ENCODE data around the gene FAM234B.
"Not testable (repeated sequence)": the region's sequence is repeated elsewhere in the genome, so short reads cannot be mapped to it uniquely, and the experiment has no call there.

Gene FAM234B

DNA sequence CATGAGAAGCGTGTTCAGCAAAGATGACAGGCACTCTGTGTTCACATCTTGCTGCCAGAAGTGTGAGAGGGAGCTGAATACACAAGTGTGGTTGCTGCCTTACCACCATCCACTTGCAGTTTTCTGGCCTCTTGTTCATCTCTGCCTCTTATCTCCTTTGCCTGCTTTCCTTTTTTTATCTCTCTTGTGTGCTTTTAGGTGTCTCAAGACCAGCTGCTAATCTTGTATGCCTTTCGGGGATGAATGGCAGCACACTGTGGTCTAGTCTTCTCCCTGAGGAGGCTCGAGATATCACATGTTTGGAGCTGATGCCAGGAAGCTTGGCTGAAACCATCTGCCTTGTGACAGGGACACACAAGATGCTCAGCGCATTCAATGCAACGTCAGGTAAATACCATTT, 17.2 kb downstream of the FAM234B start:
- no peak for DNase-seq

DNA sequence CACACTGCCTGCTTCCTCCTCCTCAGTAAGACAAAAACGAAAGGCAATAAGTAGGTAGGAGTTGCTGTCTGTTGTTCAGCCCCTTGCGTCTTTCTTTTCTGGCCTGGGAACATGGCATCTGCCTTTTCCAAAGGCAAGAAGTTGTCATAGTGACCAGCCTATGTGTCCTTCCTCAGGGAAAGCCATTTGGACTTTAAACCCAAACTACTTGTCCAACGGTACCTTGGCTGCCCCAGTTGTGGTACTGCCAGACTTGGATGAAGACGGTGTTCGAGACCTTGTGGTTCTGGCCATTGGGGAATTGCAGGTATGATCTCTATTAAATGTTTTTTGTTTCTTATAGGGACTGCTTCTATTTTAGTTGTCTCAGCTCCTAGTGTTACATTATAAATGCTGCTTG, 18.5 kb downstream of the FAM234B start:
- no peak for DNase-seq

DNA sequence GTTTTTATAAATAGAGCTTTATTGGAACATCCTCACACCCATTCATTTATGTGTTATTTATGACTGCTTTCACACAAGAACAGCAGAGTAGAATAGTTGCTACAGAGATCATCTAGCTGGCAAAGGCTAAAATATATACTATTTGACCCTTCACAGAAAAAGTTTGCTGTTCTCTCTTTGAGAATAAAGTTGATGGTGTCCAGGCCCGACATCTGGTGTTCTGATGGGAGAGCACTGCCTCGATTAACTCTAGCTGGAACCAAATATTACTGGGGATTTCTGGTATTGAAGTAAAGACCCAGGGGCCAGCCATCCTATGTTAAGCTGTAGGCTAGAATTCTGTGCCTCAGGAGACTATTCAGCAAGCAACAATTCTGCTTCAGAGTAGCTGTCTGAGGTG, 21.8 kb downstream of the FAM234B start:
- DNase-seq, result no peak

DNA sequence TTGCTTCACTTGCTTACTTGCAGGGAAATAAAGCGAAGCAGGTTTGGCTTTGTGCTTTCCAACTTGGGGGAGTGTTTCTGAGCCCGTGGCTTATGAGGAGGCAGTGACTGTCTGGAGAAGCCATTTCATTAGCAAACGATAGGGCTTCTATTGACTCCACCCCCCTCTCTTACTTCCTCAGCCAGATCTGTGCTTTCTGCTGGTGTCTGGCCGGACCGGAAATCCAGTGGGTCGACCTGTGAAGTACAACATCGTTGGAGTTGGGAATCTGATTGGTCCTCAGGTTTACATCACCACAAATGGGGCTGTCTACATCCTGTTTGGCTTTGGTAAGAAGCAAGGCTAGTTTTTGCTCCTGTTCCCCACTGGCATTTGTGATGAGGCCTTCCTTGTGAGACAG, 22.3 kb downstream of the FAM234B start:
- DNase-seq, result no peak

DNA sequence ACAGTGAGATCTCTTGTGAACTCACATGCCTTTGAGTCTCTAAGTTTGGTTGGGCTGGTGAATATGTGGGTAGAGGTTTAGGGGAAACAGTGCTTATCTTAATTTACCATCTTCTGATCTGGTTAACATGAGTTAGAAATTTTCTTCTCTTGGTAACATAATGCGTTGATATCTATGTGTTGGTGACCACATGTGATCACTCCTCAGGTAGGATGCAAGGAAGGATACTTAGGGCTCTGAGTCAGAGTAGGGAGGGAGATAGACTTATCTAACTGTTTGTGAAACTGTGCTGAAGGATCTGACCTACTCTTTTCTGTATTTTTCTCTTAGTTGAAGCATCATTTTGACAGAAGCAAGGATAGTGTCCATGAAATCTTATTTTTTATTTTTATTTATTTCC, 23.1 kb downstream of the FAM234B start:
- DNase-seq, result no peak

DNA sequence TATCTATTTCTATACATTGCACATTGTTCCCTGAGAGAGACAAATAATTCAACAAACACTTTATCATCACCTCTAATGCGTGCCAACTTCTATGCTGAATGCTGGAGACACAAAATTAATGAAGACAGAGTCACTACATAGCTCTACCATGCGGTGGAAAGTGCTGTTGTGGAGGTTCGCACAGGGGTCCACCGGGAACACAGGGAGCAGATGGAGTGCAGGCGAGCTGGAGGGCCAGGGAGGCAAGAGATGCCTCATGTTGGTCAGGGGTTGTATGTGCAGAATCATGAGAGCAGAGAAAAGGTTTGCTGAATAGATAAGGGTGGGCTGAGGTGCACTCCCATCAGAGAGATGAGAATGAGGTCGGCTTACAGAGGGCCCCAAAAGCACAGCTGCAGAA, 25.2 kb downstream of the FAM234B start:
- no peak for DNase-seq

DNA sequence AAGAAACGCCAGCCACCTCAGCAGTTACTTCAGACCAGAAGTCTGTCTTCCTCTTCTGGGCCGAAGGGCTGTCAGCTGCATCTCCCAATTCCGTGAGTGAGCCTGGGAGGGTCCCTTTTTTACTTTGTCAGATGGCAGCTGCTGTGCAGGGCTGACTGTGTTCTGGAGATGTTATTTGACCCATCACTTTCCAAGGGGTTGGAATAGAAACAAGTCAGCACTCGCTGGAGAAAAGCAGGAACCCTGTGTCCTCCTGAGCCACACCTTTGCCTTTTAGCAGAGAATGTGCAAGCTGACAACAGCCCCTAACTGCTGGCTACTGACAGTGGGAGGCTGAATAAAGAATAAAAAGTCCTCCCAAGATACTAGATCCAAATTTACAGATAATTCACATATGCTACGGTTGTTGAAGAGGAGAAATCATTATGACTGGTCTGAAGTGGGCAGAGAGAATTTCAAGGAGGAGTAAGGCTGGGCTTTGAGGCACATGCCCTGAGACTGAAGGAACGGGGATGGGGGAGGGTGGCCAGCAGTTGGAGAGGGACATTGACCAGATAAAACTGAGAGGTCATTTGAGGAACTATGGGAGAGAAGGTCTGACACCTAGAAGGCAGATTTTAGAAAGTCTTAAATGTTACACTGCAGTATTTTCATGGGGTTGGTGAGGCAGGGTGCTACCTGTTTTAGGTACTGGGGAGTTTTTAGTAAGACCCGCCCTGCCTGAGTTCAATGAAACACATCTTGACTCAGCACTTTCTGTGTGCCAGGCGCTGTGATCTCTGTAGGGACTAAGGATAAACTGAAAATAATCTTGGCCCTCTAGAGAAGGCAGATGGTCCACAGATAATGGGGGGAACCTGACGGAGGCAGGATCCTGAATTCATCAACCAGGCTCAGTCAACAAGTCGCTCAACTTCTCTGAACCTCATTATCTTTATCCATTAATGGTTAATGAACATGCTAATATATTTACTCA, 27.4 kb downstream of the FAM234B start:
- no peak for DNase-seq

DNA sequence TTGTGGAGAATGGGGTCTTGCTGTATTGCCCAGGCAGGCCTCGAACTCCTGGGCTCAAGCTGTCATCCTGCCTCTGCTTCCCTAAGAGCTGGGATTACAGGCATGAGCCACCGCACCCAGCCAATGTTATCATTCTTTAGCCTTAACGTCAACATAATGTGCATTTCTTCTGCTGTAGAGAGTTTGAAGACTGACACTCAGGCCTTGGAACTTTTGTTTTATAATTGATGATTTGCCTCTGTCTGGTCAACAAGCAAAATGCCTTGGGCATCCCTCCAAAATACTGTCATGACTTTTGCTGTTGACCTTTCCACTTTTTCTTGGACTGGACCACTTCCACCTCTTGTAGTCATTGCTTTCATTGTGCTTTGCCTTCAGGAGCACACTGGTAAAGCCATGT, 29.0 kb downstream of the FAM234B start:
- no peak for DNase-seq

DNA sequence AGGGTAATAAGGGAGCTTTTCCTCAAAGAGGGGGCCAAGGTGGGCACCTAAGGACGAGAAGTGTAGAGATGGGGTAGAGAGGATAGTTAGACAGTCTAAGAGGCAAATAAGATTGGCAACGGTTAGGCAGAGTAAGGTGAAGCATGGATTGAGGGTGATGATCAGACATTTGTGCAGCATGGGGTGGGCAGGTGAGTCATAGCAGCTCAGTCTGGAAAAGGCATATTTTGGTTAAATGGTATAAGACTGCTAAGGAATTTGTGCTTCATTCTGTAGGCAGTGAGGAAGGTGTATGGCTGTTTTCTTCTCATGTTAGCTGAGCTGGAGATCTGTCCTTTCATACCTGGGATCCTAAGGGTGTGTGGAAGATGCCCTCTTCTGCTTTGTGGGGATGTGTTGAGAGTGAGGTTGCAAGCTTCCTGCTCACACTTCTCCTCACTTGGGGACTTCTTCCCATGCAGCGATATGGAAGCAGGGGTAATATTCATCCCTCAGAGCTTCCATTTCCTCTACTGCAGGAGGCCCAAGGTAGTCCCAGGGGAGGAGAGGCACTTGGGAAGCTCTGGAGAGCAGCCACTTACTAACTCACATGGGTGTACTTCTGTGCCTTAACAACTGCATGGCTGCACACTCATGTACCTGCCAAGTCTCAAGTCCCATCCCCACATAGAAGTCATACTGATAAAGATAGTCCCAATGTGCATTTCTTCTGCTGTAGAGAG, 30.4 kb downstream of the FAM234B start:
- DNase-seq, result no peak

DNA sequence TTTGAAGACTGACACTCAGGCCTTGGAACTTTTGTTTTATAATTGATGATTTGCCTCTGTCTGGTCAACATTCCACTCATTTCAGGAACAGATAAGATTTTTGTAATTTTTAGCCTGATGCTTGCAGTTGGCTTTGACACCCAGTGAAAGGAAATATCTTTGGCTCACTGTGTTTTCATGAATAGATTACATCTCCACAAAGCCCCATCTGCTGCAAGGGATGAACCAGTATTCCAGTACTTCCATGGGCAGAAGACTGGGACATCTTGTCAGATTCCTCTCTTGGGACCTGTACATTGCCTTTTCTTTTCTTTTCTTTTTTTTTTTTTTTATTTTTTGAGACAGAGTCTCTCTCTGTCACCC, 30.9 kb downstream of the FAM234B start:
- no peak for DNase-seq

DNA sequence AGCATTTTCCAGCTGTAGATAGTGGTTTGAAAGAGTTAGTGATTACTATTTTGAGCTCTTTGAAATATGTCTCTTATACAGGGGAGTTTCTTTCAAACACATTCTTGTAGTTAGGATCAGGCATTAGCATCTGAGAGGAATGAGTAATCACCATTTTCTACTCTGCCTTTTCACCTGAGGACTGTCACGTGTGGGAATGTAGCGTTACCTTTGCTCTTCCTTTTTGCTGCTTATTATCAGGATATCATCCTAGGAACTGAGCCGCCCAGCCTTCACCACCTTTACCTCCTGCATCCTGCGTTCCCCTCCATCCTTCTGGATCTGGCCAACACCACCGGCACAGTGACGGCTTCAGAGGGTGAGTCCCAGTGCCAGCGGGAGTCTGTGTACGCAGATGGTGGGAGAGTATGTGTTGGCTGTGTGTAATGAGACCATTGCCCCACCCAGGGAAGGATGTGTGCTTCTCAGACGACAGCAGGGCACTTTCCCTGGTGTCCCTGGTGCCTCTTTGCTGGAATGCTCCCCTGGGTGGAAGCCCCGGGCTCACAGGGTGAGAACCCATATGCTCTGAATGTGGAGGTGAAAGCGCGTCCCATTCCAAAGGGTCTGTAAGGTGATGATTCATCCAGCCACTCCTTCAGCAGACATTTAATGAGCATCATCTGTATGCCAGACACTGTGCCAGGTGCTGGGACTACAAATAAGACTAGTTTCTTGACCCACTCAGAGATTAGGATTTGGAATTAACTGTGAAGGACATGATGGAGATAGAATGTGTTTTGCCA, 31.8 kb downstream of the FAM234B start:
- DNase-seq, result no peak

DNA sequence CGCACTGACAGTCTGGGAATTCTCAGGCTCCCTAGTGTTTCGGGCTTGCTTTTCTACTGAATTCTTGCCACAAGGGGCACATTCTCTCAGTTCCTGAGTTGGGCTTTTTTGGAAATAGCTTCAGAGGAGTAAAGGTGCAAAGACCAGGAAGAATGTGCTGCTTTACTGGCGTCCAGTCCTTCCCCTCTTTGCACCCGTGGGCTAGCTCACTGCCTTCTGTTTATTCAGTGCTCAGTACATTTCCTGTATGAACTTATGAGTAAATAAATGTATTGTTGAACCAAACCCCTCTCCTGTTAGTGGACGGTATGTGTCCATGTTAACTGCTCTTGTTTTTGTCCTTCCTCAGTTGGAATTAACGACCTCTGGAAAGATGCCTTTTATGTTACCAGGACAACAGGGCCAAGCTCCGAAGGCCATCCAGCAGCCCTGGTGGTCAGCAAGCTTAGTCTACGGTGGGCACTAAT, 35.3 kb downstream of the FAM234B start:
- DNase-seq, result no peak

DNA sequence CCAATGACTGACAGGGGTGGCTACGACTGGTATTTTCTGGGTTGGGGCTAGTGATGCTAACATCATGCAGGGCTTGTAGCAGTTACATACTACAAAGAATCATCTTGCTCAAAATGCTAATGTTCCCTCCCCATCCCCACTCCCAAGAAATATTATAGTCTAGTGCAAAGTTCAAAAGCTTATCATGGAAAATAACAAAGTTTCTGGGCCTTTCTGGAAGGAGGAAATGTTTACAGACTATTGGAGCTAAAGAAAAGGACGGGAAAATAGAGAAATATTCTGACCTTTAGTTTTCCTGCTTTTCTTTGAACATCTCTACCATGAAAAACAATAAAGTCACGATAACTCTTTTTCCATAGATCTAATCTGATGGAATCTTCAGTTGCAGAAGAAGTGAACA, 36.1 kb downstream of the FAM234B start:
- no peak for DNase-seq

DNA sequence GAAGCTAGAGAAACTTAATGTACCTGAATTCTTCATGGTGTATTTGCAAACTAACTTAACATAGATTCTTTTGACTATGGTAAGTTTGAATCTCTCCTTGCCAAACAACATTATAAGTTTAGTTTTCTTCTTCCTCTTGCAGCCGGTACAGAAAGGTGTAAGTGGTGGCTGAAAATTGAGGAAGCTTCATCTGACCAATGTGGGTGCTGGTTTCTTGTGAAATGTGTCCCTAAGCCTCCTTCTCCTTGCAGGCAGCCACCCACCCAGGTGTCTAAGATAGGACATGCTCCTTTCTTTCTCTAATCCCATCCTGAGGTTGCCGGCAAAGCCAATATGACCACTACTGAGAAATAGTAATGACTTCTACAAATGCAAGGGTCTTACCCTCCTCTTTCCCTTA, 38.7 kb downstream of the FAM234B start:
- DNase-seq, result no peak

DNA sequence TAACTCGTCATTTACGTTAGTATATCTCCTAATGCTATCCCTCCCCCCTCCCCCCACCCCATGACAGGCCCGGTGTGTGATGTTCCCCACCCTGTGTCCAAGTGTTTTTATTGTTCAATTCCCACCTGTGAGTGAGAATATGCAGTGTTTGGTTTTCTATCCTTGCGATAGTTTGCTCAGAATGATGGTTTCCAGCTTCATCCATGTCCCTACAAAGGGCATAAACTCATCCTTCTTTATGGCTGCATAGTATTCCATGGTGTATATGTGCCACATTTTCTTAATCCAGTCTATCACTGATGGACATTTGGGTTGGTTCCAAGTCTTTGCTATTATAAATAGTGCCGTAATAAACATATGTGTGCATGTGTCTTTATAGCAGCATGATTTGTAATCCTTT, 39.5 kb downstream of the FAM234B start:
- DNase-seq, result not testable (repeated sequence)

DNA sequence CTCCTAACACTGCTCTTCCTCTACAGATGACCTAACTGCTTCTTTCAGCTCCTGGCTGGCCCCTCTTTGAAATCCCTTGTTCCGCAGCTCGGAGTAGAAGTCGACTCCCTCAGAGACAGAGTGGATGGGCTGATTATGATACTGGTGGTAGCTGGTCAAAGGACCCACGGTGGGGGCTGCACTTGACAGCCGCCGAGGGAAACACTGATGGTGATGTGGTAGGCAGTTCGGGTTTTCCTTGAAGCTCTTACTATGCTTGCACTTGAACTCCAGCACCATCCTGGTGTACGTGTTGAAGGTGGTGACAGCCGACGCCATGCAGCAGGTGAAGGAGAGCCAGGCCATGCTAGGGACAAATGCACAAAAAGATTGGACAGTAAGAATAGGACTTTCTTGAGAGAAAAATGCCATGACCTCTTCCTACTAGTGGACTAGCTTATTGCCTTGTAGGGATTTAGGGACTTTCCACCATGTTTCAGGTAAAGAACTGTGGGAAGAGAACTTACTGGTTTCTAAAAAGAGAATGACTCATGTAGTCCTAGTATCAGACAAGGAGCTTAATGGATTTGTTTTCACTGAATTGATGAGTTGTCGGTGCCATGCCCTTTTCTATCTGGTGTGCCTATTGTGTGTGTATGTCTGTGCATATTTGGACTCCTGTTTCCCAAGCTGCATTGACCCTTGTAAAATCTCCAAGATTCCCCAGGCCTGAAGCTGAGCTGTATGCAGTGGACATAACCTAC, 40.9 kb downstream of the FAM234B start:
- no peak for DNase-seq

DNA sequence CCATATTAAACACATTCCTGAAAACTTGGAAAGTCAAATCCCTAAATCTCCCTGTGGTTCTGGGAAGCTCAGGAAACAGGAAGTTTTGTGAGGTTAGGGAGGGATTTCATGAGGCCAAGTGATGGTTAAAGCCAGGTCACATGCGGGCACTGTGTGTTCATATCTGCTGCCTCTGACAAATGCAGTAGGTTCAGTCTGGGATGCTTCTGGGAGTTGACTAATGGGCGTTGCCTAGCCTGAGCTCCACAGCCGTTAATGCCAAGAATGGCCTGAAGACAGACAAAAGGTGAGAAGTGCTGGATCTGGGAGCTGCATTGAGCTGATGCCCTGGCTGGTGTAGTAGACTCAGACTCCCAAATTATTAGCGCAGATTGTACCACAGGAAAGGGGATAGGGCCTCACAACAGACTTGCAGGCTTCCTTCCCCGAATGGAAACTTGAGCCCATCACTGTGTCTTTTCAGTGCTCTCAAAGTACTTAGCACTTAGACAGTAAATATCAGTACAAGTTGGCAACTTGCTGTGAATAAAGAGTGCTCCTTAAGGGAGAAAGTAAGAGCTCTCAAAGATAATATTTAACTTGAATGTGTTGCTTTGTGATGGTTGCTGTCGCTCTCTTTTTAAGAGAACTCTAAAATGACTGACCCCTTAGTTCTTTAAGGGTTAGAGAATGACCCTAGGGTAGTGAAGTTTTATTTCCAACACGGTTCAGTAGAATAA, 41.9 kb downstream of the FAM234B start:
- DNase-seq, result no peak

DNA sequence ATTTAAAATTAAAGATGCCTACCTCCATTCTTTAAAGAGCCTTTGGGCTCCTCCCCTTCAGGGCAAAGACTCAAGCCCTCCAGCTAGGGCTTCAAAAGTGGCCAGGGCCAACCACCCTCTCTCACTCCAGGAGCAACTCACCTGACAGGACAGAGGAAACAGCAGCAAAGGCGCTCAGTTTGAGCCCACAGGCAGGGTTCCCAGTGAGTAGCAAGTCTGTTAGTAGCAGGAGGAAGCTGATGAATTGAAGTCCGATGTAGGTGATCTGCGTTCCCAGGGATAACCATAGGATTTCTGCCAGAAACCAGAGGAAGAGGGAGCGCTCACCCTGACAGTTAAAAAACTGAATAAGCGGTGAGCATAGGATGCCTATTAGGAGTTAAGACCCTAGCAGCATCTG, 43.6 kb downstream of the FAM234B start:
- DNase-seq, result no peak

DNA sequence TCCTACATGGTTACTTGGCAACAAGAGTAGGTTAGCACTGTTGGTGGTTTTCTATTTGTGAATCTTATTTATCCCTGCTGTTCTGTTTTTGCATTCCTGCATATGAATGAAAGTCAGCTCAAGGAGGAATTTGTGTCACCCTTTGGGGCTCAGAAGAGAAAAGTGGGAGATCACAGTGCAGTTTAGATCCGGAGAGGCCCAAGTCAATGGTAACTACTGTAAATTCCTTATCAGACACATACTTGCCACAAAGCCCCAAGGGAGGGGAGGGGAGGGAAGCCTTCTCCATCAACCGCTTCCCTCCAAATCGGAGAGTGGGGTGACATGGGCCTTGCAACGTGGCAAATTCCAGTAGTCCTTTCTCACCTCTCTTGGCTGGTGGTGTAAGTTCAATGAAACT, 44.3 kb downstream of the FAM234B start:
- no peak for DNase-seq

DNA sequence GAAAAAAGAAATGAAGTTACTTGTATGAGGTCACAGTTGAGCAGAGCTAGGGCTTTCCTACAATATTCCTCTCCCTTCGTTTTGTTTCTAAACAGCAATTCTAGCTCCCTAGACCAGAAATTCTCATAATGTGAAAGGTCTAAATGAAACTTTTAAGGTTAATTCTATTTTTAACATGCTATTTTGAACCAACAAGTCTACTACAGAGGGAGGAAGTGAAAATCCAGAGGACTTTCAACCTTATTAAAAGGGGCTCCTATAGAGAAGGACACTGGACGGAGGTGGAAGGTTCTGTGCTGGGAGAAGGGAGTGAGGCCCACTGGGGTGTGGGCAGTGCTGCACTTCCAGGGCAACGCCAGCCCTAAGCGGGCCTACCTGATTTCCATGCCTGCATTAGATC, 45.9 kb downstream of the FAM234B start:
- no peak for DNase-seq

DNA sequence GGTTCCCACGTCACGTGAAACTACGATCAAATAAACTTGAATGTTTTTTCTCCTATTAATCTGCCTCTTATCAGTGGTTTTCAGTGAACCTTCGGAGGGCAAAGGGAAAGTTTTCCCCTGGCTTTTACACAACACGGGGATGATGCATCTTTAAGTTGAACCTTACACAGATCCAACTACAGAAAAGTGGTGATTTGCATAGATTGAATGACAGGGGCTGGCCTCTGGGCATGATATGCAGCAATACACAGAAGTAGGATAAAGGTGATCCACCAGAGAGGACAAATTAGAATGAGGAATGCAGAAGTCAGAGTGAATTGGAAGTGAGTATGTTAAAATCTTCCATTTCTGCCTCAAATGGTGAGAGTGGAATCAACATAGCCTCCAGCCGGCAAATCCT, 47.7 kb downstream of the FAM234B start:
- no peak for DNase-seq
